GM12891 (cell line): ENCODE data around the gene ANKRD13B.

Experiments
- PAX5 ChIP-seq: IDR thresholded peaks from 2 replicates; pipeline ENCODE4 v1.6.1; 2011; ENCODE audit warnings: low read length, moderate library complexity, mild to moderate bottlenecking; ENCODE audit not compliant: insufficient read depth, severe bottlenecking
- POLR2A ChIP-seq: IDR thresholded peaks from 2 replicates; pipeline ENCODE4 v1.6.1; 2011; ENCODE audit warnings: low read depth, low read length, control low read depth
- POLR2AphosphoS5 ChIP-seq: IDR thresholded peaks from 2 replicates; pipeline ENCODE4 v1.6.1; 2011; ENCODE audit warnings: low read depth, low read length, control low read depth

- TF ChIP-seq POLR2A (no peak), POLR2AphosphoS5 (no peak), PAX5 (no peak)
Observed at GRCh38 chr17:29560316-29560715, 32.6 kb upstream of the ANKRD13B start.
